Measurements from ENCODE around the gene ADNP.

The ADNP gene

DNA sequence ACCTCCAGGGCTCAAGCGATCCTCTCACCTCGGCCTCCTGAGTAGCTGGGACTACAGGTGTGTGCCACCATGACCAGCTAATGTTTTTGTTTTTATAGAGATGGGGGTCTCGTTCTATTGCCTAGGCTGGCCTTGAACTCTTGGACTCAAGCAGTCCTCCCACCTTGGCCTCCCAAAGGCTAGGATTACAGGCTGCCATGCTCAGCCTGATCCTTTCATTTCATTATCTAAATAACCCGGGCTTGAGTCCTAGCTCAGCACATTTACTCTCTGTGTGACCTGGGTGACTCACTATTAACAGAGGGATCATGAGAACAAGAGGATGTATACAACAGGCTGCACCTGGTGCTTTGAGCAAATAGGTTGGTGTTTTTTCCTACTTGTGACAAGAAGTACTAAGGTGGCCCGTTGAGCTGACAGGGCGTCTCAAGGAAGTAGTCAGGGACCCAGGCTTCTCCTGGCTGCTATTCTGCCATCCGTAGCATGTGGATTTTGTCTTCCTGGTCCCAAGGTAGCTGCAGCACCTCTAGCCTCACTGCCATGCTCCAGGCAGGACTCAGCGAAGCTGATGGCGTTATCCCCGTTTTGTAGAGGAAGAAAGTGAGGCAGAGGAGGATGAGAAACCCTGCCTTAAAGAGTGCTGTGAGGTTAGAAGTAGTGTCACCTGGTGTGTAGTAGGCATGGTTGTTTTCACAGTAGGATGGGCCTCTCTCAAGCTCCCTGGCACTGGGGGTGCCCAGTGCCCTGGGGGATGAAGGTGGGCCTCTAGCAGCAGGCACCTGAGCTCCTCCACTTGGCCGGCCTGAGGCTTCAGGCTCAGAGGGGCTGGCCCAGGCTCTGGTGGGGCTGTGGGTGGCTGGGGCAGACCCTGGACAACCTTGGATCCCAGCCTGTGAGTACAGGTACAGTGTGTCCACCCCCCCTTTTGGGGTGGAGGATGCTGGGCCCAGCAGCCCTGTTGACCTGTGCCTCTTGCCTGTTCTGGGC is 62.4 kb downstream of the ADNP start:
- DNase-seq = no peak

DNA sequence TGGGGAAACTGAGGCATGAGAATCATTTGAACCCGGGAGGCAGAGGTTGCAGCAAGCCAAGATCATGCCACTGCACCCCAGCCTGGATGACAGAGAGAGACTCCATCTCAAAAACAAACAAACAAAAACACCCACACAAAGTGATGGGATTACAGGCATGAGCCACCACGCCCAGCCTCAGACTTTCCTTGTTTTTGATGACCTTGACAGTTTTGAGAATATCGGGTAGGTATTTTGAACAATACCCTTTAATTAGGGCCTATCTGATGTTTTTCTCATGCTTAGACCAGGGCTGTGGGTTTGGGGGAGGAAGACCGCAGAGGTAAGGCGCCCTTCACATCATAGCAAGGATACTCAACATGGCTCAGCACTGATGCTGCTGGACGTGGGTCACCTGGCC is 63.4 kb downstream of the ADNP start:
- DNase-seq = no peak

DNA sequence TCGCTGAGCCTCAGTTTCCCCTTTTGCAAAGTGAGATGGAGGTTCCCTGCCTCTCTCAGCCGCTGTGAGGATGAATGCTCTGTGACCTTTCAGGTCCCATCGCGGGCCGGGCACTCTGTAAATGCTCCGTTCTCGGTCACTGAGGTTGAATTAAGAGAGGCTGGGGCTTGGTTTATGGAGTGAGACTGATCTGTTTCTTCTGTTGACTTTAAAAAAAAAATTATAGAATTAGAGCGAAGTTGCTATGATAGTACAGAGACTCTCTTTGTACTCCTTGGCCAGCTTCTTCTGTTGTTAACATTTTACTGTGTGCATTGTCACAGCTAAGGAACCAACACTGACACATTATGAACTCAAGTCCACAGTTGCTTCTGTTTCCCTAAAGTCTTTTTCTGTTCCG is 64.4 kb downstream of the ADNP start:
- DNase-seq = no peak

DNA sequence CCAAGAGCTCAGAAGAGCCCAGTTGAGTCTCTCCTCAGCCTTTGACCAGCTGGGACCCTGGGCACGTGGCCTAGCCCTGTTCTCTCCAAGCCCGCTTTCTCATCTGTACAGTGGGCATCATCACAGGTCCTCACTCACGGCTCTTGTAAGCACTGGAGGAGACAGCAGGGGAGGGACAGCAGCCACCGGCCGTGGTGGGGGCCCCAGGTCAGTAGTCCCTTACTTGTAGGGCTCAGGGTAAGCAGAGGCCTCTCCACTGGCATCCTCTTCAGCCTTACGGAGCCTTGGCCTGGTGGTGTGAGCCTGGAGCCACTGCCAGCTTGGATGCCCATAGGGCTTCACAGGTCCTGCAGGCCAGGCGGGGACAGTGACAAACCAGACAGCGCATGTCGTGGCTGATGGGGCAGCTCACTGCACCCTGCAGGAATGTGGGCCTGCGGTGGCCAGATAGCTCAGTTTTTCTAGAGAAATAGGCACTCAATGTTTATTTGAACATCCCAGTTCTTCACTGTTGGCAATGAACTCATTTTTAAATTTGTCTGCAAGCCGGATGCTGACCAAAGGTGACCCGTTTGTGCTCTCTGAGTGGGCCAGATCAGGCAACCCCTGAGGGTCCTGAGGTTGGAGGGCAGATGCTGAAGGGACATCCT is 65.1 kb downstream of the ADNP start:
- no peak for DNase-seq

DNA sequence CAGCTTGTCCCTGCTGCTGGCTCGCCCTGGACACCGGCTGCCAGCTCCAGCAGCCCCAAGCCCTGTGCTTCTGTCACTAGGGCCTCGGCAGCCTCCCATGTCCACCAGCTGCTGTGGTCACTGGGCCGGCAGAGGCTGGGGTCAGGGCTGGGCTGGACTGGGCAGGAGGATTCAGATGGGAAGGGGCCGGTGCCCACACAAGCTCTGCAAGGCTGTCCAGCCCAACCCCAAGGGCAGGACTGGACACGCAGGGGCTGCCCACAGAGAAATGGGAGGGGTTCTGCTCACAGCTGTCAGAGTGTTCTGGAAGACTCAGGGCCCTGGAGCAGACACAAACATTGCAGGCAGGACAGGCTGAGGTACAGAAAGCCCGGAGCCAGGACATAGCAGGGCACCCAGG is 65.6 kb downstream of the ADNP start:
- no peak for DNase-seq

DNA sequence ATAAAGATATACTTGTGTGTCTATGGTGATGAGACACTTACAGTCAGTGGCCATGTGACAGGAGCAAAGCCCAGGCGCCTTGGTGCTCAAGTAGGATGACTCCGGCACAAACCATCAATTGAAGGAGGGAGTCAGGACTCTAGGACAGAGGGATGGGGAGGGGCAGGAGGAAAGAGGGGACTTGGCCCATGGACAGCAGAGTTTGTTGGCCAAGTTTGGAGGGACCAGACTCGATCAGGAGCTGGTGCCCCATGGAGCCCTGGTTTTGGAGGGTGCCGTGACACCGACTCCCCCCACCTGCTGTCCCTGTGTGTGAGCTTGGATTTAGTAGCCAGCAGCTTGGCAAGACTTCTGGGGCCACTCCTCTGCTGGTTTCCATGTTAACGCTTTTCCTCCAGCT is 66.1 kb downstream of the ADNP start:
- DNase-seq = no peak

DNA sequence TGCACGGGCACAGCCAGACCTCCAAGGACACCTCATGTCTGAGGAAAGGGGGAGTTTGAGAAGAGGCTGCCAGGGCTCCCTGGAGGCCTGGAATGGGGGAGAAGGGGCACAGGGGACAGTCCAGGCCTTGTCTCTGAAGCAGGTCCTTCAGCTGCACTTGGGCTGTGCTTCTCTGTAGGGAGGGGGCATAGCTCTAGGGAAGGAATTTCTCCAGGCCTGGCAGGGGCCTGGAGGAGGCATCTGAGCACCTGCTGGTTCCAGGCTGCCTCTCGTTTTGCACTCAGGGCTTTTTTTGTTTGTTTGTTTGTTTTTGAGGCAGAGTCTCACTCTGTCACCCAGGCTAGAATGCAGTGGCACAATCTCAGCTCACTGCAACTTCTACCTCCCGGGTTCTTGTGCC is 68.7 kb downstream of the ADNP start:
- DNase-seq = no peak

DNA sequence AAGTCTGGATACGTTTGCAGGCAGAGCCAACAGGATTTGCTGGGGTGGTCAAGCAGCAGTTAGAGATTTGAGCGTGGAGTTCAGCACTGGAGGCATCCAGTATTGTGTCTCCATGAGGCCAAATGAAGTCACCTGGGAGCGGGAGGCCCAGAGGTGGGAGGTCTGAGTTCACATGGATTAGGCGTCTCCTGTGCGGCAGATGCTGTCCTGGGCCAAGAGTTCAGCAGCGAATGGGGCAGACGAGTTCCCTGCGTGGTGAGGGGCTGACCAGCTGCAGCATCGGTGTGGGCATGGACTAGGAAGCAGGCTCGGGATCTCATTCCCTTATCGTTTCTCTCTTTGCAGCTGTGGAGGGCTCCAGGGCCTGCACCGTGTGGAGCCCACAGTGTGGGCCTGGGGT is 70.2 kb downstream of the ADNP start:
- DNase-seq = no peak

DNA sequence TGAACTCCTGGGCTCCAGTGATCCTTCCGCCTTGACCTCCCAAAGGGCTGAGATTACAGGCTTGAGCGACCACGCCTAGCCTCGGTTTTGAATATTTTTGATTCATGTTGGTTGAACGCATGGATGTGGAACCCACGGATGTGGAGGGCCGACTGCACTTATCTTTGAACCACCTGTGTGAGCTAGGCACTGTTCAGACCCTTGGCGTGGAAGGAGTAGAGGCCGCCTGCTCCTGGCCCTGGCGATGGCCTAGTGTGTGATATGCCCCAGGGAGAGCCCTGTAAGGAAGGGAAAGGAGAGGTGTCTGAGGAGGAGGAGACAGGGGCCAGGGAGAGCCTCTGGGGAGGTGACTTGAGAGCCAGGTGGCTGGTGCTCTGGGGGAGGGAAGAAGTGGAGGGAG is 72.1 kb downstream of the ADNP start:
- no peak for DNase-seq

DNA sequence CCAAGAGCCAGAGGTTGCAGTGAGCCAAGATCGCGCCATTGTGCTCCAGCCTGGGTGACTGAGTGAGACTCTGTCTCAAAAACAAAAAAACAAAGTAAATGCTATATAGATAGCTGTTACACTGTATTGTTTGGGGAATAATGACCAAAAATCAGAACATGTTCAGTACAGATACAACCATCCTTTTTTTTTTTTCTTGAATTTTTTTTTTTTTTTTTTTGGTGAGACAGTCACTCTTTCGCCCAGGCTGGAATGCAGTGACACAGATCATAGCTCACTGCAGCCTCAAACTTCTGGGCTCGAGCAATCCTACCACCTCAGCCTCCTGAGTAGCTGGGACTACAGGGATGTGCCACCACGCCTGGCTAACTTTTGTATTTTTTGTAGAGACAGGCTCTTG is 72.7 kb downstream of the ADNP start:
- DNase-seq = no peak

DNA sequence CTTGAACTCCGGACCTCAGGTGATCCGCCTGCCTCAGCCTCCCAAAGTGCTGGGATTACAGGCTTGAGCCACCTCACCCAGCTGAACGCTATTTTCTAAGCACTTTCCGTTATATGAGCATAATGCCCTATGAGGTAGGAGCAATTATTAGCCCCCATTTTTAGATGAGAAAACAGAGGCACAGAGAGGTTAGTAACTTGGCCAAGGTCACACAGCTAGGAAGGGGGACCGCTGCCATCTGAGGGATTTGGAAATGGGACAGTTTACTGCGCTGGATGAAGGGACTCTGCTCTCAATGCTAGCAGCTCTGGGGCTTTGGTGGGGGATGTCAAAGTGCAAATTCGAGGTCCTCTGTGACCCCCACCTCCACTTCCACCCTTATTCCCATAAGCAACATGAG is 73.9 kb downstream of the ADNP start:
- no peak for DNase-seq

DNA sequence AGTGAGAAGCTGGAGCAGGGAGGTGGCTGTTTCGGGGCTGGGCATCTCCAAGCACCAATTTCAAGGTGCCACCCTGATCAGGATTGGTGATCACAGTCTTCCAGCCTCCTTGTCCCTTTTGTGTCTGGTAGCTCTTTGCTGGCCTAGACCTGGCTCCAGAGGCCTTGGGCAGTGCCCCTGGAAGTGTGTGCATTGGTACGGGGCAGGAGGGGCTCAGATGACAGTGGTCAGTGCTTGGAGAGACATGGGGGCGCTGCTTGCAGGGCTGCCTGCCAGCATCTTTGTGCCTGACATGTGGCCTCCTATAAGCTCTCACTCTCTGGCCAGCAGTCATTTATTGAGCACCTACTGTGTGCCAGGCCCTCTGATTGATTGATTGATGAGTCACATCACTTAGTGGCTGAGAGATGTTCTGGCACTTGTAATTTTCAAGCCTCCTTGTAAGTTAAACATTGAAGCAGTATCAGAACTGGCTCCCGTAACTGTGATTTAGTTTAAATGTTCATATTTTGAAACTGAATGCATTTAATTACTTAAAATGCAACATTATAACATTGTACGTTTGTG is 74.7 kb downstream of the ADNP start:
- DNase-seq = no peak

DNA sequence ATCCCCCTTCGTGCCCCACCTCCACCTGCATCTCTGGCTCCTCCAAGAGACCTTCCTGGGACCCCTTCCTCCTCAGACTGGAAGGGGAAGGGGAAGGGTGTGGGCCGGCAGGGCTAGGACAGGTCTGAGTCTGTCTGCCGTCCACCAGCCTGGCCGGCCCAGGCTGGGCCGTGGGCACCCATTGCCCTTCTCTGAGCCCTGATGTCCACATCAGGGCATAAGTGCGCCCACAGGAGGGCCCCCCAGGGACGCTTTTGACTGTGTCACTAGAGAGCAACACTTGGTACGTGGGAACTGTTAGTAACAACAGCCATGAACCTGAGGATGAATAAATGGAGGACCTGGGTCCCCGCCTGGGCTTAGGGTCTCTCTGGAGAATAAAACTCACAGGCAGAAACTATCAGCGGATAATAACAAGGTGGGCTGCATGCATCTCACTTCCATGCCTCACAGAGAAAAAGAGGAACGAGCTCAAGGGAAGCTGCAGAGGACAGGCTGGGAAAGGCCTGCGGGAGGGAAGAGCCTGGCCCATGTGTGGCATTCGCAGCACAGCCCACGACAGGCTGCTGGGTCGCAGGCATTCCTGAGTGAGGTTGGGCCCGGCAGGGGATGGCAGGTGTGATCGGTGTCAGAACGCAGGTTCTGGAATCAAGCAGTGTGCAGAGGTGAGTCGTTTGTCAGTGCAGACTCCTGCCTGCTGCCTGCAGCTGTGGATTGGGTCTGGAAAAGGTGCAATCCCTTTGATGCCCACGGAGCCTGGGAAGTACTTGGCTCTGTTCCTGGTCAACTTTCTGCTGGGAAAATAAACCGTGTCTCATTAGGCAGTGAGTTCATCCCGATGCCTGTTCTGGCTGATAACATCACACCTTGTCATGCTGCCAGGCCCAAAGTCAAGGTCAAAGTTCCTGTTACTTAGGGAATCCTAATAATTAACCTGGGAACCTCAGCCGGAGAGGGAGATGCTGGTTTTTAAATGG is 75.5 kb downstream of the ADNP start:
- DNase-seq = no peak

DNA sequence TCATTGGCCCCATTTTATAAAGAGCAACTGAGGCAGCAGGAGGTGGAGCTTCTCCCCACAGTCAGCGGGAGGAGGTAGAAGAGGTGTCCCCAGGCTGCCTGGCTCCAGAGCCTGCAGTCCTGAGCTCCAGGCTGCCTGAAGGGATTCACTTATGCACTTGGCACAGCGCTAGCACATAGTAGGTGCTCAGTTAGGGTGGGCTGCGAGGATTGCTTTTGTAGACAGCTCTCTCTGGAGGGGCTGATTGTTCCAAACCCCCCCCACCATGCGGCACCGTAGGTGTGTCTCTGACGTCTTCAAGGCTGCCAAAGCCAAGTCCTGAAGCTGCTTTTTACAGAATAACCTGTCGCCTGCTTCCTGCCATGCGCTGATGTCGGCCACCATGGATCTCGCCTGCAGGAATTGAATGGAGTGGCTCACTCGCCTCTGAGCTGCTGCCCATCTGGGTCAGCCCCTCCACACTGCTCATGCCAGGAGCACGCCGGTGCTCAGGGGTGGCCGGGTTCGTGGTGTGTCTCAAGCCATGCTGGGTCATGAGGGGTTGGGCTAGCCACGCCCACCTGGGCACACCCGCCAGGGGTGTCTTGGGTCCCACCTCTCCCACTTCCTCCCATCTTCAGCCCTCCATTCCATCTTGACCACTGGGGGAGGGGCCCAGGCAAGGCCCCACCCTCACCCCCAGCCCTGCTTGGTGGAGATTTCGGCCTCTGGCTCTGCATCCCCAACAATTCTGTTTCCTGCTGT is 76.6 kb downstream of the ADNP start:
- DNase-seq = no peak

DNA sequence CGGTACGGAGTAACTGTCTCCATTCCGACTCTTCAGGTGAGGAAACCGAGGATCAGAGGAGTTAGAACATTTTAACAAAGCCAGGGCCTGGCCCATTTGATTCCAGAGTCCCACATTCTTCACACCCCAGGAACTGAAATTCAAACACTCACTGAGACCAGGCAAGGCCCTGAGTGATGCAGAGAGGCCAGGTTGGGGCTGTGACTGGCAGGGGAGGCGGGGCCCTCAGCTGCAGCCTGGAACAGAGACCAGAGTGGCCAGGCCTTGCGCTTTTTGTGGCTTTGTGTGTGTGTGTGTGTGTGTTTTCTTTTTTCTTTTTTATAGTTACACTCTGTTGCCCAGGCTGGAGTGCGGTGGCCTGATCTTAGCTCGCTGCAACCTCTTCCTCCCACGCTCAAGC is 79.2 kb downstream of the ADNP start:
- DNase-seq = no peak

DNA sequence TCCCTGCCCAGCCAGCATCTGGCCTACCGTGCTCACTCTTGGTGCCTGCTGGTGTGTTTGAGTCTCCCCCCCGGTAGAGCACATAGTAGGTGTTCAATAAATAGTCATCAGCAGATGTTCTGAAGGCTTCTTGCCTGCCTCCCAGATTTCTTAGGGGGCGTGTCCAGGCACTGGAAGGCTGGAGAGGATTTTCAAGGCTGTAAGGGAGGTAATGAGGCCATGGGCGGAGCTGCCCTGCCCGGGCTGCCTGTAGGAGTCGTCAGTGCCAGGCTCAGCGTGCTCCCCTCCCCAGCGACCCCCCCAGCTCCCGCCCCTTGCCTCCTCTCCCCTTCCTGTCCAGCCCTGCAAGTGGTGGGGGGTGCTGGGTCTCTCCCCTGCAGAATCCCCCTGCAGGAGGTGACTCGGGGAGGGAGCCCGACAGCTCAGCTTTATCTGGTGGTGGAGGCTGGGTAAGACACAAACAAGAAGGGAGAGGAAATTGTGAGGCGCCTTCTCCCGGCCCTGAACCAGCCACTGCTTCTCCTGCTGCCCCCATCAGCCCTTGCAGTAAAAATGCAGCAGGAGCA is 80.4 kb downstream of the ADNP start:
- no peak for DNase-seq

DNA sequence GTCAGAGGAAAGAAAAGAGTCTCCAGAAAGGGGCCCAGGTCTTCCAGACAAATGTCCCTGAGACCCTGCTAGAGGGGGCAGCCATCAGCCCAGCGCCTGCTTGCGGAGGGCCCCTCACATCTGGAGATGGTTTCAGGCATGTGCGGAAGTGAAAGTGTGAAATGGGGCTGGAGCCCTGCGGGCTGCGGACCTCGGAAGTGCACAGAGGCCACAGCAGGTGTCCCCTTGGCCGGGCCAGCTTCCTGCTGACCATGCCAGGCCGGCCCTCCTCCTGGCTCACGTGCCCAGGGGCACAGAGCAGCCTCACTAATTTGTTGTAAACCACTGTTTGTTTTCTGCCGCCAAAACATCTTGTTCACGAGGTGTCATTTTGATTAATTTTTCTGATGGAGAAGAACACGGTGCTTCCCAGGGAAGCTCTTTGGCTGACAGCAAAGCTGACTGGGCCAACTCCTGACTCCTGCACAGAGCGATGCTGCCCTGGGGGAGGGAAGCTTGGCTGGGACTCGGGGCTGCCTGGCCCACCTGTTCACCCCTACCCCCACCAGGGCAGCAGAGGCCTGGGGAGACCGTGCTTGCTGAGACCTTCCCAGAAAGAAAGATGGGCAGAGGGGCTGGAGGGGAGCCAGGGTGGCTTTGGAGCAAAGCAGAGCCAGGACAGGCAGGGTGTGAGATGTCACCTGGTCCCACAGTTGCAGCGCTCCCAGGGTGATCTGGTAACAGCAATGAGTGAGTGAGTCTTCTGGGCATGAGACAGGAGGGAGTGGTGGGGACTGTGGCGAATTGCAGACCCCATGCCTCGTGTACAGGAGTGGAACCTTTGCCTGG is 82.2 kb downstream of the ADNP start:
- DNase-seq = no peak

DNA sequence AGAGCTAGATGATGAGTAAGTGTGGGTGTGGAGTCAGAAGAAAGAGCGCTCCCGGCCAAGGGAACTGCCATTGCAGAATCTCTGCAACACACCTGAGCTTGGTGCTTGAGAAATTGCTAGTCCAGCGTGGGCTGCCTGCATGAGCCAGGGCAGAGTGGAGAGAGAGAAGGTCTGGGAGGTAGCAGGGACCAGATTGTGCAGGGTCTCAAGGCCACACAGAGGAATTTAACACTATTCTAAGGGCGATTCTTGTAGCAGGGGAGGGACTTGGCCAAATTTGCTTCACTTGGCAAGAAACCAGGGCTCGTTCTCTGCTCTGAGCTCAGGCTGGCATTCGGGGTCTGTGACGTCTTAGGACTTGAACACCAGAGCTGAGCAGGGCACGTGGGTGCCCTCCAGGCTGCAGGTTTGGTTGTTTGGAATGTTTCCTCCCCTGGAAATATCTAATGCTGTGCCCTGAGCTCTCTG is 82.9 kb downstream of the ADNP start:
- no peak for DNase-seq

DNA sequence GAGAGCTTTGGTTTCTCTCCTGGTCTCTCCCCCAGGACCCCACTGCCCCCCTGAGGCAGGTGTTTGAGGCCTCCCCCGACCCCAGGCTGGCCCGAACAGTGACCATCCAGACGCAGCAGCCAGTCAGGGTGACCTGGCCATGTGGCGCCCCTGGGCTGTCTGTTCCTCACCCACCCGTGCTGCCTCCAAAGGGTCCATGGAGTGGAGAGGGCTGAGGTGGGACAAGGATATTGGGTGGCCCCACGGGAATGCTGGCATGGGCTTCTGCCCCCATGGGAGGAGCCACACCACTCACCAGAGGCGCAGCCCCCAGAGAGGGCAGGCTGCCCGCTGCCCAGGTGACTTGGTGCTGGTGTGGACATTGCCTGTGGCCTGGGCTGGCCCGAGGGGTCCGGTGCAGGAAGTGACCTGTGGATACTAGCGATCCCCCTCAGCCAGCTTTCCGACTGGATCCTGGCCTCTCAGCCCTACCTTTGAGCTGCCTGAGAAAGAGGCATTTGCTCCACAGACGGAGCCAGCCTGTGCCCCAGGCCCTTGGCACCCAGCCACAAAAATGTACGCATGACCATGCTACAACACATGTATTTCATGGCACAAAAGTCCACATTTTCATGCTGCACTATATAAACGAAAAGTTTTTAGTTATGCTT is 85.5 kb downstream of the ADNP start:
- DNase-seq = no peak

Data from femur (tissue), 1 donor.